BJ (cell line): ENCODE results near the gene CFAP54. TPM values are rescaled to one million over a fixed set of nuclear protein-coding genes. Genes with fewer than 3 reads are reported as not detected.
A peak's percentile ranks its signal among the peaks of the same experiment; 100 is the strongest.

Experiments used
- CTCF ChIA-PET: fragments of 350-600 bp; formaldehyde crosslinking; extraction: SDS; loops from one replicate; lab custom pipeline; 2021; ENCODE audit warnings: antibody characterized with exemption, inconsistent platforms; lab: Yijun Ruan, JAX
- POLR2A ChIA-PET: fragments of 300-600 bp; sonication (Branson Sonifier 250); formaldehyde crosslinking; extraction: SDS; loops from one replicate; lab custom pipeline; 2021; ENCODE audit warnings: antibody characterized with exemption; lab: Charles Lee
- DNase-seq: peaks from one replicate; pipeline ENCODE4 v3.0.0-alpha.2; 2011; ENCODE audit warnings: low read depth
- H3K27me3 ChIP-seq: 2 replicates; pipeline ENCODE4 v1.6.0; 2011; ENCODE audit warnings: low read length; ENCODE audit not compliant: control insufficient read depth, insufficient read depth
- H3K36me3 ChIP-seq: 2 replicates; pipeline ENCODE4 v1.5.1; 2011; ENCODE audit warnings: low read length; ENCODE audit not compliant: control insufficient read depth, insufficient read depth
- H3K4me3 ChIP-seq: 2 replicates; pipeline ENCODE4 v1.5.1; 2011; ENCODE audit warnings: low read depth, mild to moderate bottlenecking, control low read depth, low read length
- polyA plus RNA-seq: library from polyadenylated mRNA; depleted of rRNA; stranded (reverse); fragments of >200 nt; gene quantifications from 2 replicates; pipeline ENCODE4 v1.2.3, GENCODE V29; 2011
- TF ChIP-seq, protein P1 (sequence below): IDR thresholded peaks from 2 replicates; pipeline ENCODE4 v1.5.1; 2011; ENCODE audit warnings: low read depth, mild to moderate bottlenecking, control low read depth, inconsistent platforms, low read length, moderate library complexity; ENCODE audit not compliant: insufficient read depth

Gene CFAP54
- polyA plus RNA-seq, 1 experiment, result 0.38 TPM

DNA sequence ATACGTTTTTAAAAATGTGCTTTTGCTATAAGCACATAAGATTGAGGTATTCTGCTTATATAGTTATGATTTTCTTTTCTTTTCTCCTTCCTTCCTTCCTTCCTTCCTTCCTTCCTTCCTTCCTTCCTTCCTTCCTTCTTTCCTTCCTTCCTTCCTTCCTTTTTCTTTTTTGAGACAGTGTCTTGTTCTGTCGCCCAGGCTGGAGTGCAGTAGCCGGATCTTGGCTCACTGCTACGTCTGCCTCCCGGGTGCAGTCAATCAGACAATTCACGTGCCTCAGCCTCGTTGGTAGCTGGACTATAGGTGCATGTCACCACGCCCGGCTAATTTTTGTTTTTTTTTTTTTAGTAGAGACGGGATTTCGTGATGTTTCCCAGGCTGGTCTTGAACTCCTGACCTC is 5.8 kb downstream of the CFAP54 start:
- CTCF ChIA-PET, result no interaction called here
- POLR2A ChIA-PET, result no interaction called here
- no peaks in the 10 kb centered on the region for H3K27me3 ChIP-seq
- no peak for DNase-seq
- no peak overlapping the region for H3K4me3 ChIP-seq
- no peaks in the 10 kb centered on the region for H3K36me3 ChIP-seq
- TF ChIP-seq, protein P1, sequence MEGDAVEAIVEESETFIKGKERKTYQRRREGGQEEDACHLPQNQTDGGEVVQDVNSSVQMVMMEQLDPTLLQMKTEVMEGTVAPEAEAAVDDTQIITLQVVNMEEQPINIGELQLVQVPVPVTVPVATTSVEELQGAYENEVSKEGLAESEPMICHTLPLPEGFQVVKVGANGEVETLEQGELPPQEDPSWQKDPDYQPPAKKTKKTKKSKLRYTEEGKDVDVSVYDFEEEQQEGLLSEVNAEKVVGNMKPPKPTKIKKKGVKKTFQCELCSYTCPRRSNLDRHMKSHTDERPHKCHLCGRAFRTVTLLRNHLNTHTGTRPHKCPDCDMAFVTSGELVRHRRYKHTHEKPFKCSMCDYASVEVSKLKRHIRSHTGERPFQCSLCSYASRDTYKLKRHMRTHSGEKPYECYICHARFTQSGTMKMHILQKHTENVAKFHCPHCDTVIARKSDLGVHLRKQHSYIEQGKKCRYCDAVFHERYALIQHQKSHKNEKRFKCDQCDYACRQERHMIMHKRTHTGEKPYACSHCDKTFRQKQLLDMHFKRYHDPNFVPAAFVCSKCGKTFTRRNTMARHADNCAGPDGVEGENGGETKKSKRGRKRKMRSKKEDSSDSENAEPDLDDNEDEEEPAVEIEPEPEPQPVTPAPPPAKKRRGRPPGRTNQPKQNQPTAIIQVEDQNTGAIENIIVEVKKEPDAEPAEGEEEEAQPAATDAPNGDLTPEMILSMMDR, result no peak

DNA sequence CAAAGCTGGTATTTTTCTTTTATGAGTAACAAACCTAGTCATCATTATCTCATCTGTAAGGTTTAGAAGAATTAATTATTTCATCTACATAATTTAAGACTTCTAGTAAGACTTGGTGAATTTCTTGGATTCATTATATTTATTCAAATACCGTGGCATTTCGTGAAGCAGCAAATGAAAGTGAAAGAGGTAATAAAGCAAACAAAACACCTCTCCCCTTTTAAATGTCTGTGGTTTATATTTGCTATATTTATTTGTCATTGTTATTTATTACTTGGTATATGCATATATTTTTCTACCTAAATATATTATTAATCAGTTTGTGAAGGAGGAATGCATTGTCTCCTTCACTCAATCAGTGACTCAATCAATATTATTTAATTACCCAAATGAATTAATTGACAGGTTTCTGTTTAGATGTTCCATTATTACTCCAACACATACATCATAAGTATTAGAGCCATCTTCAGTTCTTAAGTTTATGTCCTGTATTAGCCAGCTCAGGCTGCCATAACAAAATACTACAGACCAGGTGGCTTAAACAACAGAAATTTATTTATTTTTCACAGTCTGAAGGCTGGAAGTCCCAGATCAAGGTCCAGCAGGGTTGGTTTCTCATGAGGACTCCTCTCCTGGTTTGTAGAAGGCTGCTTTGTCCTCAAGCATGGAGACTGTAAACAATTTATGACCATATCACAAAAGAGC is 6.6 kb downstream of the CFAP54 start:
- TF ChIP-seq, protein P1, result no peak
- Histone ChIP-seq H3K4me3 (no peak overlapping the region), H3K27me3 (no peaks in the 10 kb centered on the region), H3K36me3 (no peaks in the 10 kb centered on the region)
- POLR2A ChIA-PET, result no interaction called here
- CTCF ChIA-PET, result no interaction called here
- DNase-seq, result no peak

DNA sequence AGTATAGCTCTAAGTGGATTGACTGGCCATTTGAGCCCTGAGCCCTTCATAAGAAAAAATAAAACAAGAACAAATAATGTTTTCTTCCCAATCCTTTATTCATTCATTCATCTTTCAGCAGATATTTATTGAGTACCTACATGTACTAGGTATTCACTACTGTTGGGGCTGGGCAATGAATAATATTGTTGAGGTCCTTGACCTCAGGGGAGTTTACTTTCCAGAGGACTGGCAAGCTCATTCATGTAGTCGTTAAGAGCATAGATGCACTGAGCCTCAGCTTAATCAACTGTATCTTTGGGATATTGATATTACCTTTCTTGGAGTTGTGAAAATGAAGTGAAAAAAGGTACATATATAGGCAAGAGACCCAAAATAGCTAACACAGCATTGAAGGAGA is 7.6 kb downstream of the CFAP54 start:
- ChIA-PET CTCF (interaction anchor here (1.8 kb wide), 1 partner anchor 8 kb away, joined by 10 read pairs; the partner anchor contains the start of gene CFAP54), POLR2A (no interaction called here)
- DNase-seq, result no peak
- no peaks in the 10 kb centered on the region for H3K27me3 ChIP-seq
- TF ChIP-seq, protein P1, result no peak
- no peak overlapping the region for H3K4me3 ChIP-seq
- no peaks in the 10 kb centered on the region for H3K36me3 ChIP-seq

DNA sequence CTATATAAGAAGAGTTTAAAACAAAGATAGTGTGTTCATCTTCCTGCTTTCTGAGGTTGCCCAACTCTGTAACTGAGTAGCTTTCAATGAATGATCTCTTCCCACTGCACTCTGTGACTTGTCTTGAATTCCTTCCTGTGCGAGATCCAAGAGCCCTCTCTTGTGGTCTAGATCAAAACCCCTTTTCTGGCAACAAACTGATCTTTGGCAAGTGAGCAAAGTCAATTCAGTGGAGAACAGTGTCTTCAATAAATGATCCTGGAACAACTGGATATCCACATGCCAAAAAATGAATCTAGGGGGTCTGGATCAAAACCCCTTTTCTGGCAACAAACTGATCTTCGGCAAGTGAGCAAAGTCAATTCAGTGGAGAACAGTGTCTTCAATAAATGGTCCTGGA is 8.5 kb downstream of the CFAP54 start:
- TF ChIP-seq, protein P1, result no peak
- CTCF ChIA-PET, result interaction anchor here (1.8 kb wide), 1 partner anchor 9 kb away, joined by 10 read pairs; the partner anchor contains the start of gene CFAP54
- DNase-seq, result no peak
- no peak overlapping the region for H3K4me3 ChIP-seq
- H3K27me3 ChIP-seq, result no peaks in the 10 kb centered on the region
- H3K36me3 ChIP-seq, result no peaks in the 10 kb centered on the region
- POLR2A ChIA-PET, result no interaction called here

DNA sequence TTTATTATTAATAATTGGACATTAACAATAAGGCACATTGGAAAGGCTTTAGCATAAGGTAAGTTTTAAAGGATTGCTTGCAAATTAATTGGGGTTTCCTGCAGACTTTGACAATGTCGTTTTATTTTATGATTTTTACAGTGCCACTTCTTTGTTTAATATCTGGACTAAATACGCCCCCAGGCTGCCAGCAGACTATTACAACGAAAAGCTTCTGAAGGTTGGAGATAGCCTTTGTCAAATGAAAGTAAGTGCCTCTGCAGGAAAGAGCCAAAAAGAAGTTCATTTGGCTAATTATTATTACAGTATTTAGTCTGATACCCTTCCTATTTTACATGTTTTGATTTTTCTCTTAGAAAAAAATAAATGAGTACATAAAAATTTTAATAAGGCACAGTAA is 11.3 kb downstream of the CFAP54 start:
- no peak overlapping the region for H3K4me3 ChIP-seq
- no peak for DNase-seq
- ChIA-PET CTCF (interaction anchor here (2.8 kb wide), 1 partner anchor 11 kb away, joined by 11 read pairs; the partner anchor contains the start of gene CFAP54), POLR2A (no interaction called here)
- no peaks in the 10 kb centered on the region for H3K36me3 ChIP-seq
- TF ChIP-seq, protein P1, result 0 out of 2 replicates have a peak, but pooled peaks have one; percentile 3
- H3K27me3 ChIP-seq, result no peaks in the 10 kb centered on the region
